Measurements from ENCODE around the gene DAP.

The DAP gene

GRCh38 chr5:10654566-10654965 lies 106.5 kb downstream of the DAP start (continued):
- TF ChIP-seq PPARA (CRISPR knock-in tag; IDR thresholded peaks at IDR 0.05; ENCODE audit: borderline replicate concordance) (no peak), ZC3H10 (CRISPR knock-in tag; IDR thresholded peaks at IDR 0.05) (no peak), ZFP30 (CRISPR knock-in tag; IDR thresholded peaks at IDR 0.05) (no peak), ARNTL (CRISPR knock-in tag; IDR thresholded peaks at IDR 0.05; ENCODE audit: borderline replicate concordance, low read depth) (no peak), BACH2 (CRISPR knock-in tag; IDR thresholded peaks at IDR 0.05; ENCODE audit: borderline replicate concordance) (no peak), CSRNP3 (CRISPR knock-in tag; IDR thresholded peaks at IDR 0.05) (no peak), TCF4 (CRISPR knock-in tag; IDR thresholded peaks at IDR 0.05; ENCODE audit: borderline replicate concordance) (no peak), ZNF565 (CRISPR knock-in tag; conservative IDR thresholded peaks at IDR 0.05; ENCODE audit: low read depth) (no peak), RARB (CRISPR knock-in tag; IDR thresholded peaks at IDR 0.05) (no peak), ZNF8 (CRISPR knock-in tag; IDR thresholded peaks at IDR 0.05) (no peak), SNAI2 (CRISPR knock-in tag; IDR thresholded peaks at IDR 0.05) (no peak)

- ATAC-seq, result no peak
- TF ChIP-seq PPARA (CRISPR knock-in tag; IDR thresholded peaks at IDR 0.05; ENCODE audit: borderline replicate concordance), result no peak
- TF ChIP-seq ZNF8 (CRISPR knock-in tag; IDR thresholded peaks at IDR 0.05), result no peak
- TF ChIP-seq RARB (CRISPR knock-in tag; IDR thresholded peaks at IDR 0.05), result no peak
- TF ChIP-seq GLIS3 (CRISPR knock-in tag; IDR thresholded peaks at IDR 0.05), result no peak
- no peak for TF ChIP-seq CSDC2 (CRISPR knock-in tag; IDR thresholded peaks at IDR 0.05)
- TF ChIP-seq PATZ1 (CRISPR knock-in tag; IDR thresholded peaks at IDR 0.05; ENCODE audit: borderline replicate concordance), result no peak
- TF ChIP-seq ZNF565 (CRISPR knock-in tag; conservative IDR thresholded peaks at IDR 0.05; ENCODE audit: low read depth), result no peak
- no peak for TF ChIP-seq TCF4 (CRISPR knock-in tag; IDR thresholded peaks at IDR 0.05; ENCODE audit: borderline replicate concordance)
- no peak for TF ChIP-seq ZFP30 (CRISPR knock-in tag; IDR thresholded peaks at IDR 0.05)
- TF ChIP-seq OSR1 (CRISPR knock-in tag; IDR thresholded peaks at IDR 0.05), result no peak
- TF ChIP-seq ZFP3 (CRISPR knock-in tag; IDR thresholded peaks at IDR 0.05), result no peak
- no peak for TF ChIP-seq ESRRG (CRISPR knock-in tag; IDR thresholded peaks at IDR 0.05)
- TF ChIP-seq SNAI2 (CRISPR knock-in tag; IDR thresholded peaks at IDR 0.05), result no peak
- no peak for TF ChIP-seq ZNF70 (CRISPR knock-in tag; IDR thresholded peaks at IDR 0.05)
- no peak for TF ChIP-seq CREB5 (CRISPR knock-in tag; IDR thresholded peaks at IDR 0.05; ENCODE audit: low read depth)
- no peak for TF ChIP-seq ARNTL (CRISPR knock-in tag; IDR thresholded peaks at IDR 0.05; ENCODE audit: borderline replicate concordance, low read depth)
- TF ChIP-seq POU6F1 (CRISPR knock-in tag; IDR thresholded peaks at IDR 0.05; ENCODE audit: borderline replicate concordance, low read depth), result no peak
Measured at GRCh38 chr5:10653751-10654400, 107.2 kb downstream of the DAP start.

GRCh38 chr5:10653043-10653442 lies 108.0 kb downstream of the DAP start:
- no peak for ATAC-seq
- TF ChIP-seq POU6F1 (CRISPR knock-in tag; IDR thresholded peaks at IDR 0.05; ENCODE audit: borderline replicate concordance, low read depth) (no peak), BACH2 (CRISPR knock-in tag; IDR thresholded peaks at IDR 0.05; ENCODE audit: borderline replicate concordance) (no peak), SNAI2 (CRISPR knock-in tag; IDR thresholded peaks at IDR 0.05) (no peak)

Measured in SK-N-SH treated with all-trans-retinoic acid at 6 μM for 48 hours (cell line).